GM23338 (cell line): ENCODE results near the gene ARPC2. TPM values are rescaled to one million over a fixed set of nuclear protein-coding genes. Genes with fewer than 3 reads are reported as not detected.

Source experiments
- ATAC-seq: fragments of 200-7000 bp; cut with Tn5 transposase; 3 replicates; pipeline ENCODE4 v1.9.1; 2020
- DNase-seq: peaks from one replicate; pipeline ENCODE4 v3.0.0-alpha.2; 2015; ENCODE audit warnings: low spot score
- H2AFZ ChIP-seq: fragments of 200-600 bp; sonication (generic); 2 replicates; pipeline ENCODE4 v1.8.0; 2016; ENCODE audit warnings: antibody characterized with exemption, mild to moderate bottlenecking, moderate library complexity
- H3F3A ChIP-seq: fragments of 200-600 bp; sonication (generic); replicated peaks from 2 replicates; pipeline ENCODE4 v1.8.0; 2017; ENCODE audit warnings: antibody characterized with exemption, mixed run types, low read depth
- H3K27ac ChIP-seq: fragments of 200-600 bp; sonication (generic); 2 replicates; pipeline ENCODE4 v1.6.1; 2016; ENCODE audit warnings: low read depth
- H3K27me3 ChIP-seq: fragments of 200-600 bp; sonication (generic); 2 replicates; pipeline ENCODE4 v1.8.0; 2016; ENCODE audit warnings: mild to moderate bottlenecking, mixed run types, moderate library complexity; ENCODE audit not compliant: insufficient read depth
- H3K36me3 ChIP-seq: fragments of 200-600 bp; sonication (generic); 2 replicates; pipeline ENCODE4 v1.8.0; 2016; ENCODE audit warnings: mild to moderate bottlenecking; ENCODE audit not compliant: insufficient read depth
- H3K4me1 ChIP-seq: fragments of 200-600 bp; sonication (generic); 2 replicates; pipeline ENCODE4 v1.8.0; 2016; ENCODE audit warnings: mild to moderate bottlenecking, moderate library complexity; ENCODE audit not compliant: insufficient read depth
- H3K4me2 ChIP-seq: fragments of 200-600 bp; sonication (generic); 2 replicates; pipeline ENCODE4 v1.7.1; 2017; ENCODE audit warnings: mixed run types
- H3K4me3 ChIP-seq: fragments of 200-600 bp; sonication (generic); 2 replicates; pipeline ENCODE4 v1.6.1; 2016; ENCODE audit warnings: mixed run types
- H3K79me2 ChIP-seq: fragments of 200-600 bp; sonication (generic); replicated peaks from 2 replicates; pipeline ENCODE4 v1.8.0; 2017; ENCODE audit warnings: mild to moderate bottlenecking; ENCODE audit not compliant: insufficient read depth
- H3K9me2 ChIP-seq: fragments of 200-600 bp; sonication (generic); 2 replicates; pipeline ENCODE4 v1.8.0; 2017; ENCODE audit not compliant: insufficient read depth
- H4K20me1 ChIP-seq: fragments of 200-600 bp; sonication (generic); replicated peaks from 2 replicates; pipeline ENCODE4 v1.8.0; 2017; ENCODE audit warnings: mild to moderate bottlenecking; ENCODE audit not compliant: insufficient read depth
- H3K27ac Mint-ChIP-seq: 2 replicates; pipeline ENCODE4 v1.8.0; 2020; ENCODE audit warnings: inconsistent platforms, mild to moderate bottlenecking, moderate library complexity, mixed read lengths
- H3K27me3 Mint-ChIP-seq: 3 replicates; pipeline ENCODE4 v1.8.0; 2022; ENCODE audit warnings: low read depth, mild to moderate bottlenecking, moderate library complexity, mixed read lengths, inconsistent platforms; ENCODE audit not compliant: insufficient read depth, poor library complexity
- H3K36me3 Mint-ChIP-seq: 3 replicates; pipeline ENCODE4 v1.8.0; 2021; ENCODE audit warnings: low read depth, mild to moderate bottlenecking, inconsistent platforms, moderate library complexity, mixed read lengths
- H3K4me1 Mint-ChIP-seq: 3 replicates; pipeline ENCODE4 v1.8.0; 2020; ENCODE audit warnings: mild to moderate bottlenecking, inconsistent platforms, mixed read lengths
- H3K4me3 Mint-ChIP-seq: 3 replicates; pipeline ENCODE4 v1.8.0; 2021; ENCODE audit warnings: moderate library complexity, mild to moderate bottlenecking, inconsistent platforms, mixed read lengths
- H3K9me3 Mint-ChIP-seq: 3 replicates; pipeline ENCODE4 v1.8.0; 2020; ENCODE audit warnings: moderate library complexity, mild to moderate bottlenecking, inconsistent platforms, mixed read lengths
- CREB1 ChIP-seq: fragments of 250-450 bp; sonication (Bioruptor Pico); IDR thresholded peaks from 2 replicates; pipeline ENCODE4 v1.5.0; 2020; ENCODE audit warnings: low read depth, mild to moderate bottlenecking, moderate library complexity
- CTCF ChIP-seq, 2 experiments: fragments of 200-600 bp in 1 of 2; sonication (generic) in 1 of 2; conservative IDR thresholded peaks; 2 replicates each; pipeline versions ENCODE4 v1.5.1 to v1.6.1; 2016 to 2017; ENCODE audit warnings: antibody characterized with exemption in 2 of 2, low read depth in 2 of 2, mild to moderate bottlenecking in 2 of 2, moderate library complexity in 1 of 2
- ETS1 ChIP-seq: IDR thresholded peaks from 2 replicates; pipeline ENCODE4 v1.6.1; 2016; ENCODE audit warnings: antibody characterized with exemption
- EZH2 ChIP-seq: fragments of 200-600 bp; sonication (generic); IDR thresholded peaks from one replicate; pipeline ENCODE4 v1.8.0; 2017; ENCODE audit warnings: antibody characterized with exemption, mild to moderate bottlenecking, low read depth; ENCODE audit not compliant: unreplicated experiment
- EZH2phosphoT487 ChIP-seq: fragments of 200-600 bp; sonication (generic); IDR thresholded peaks from one replicate; pipeline ENCODE4 v1.8.1; 2018; ENCODE audit warnings: antibody characterized with exemption; ENCODE audit not compliant: unreplicated experiment
- JUNB ChIP-seq: IDR thresholded peaks from one replicate; pipeline ENCODE4 v1.6.1; 2016; ENCODE audit warnings: antibody characterized with exemption; ENCODE audit not compliant: unreplicated experiment
- POLR2AphosphoS5 ChIP-seq: IDR thresholded peaks from 2 replicates; pipeline ENCODE4 v1.6.1; 2016; ENCODE audit warnings: antibody characterized with exemption, low read depth
- STAT1 ChIP-seq: IDR thresholded peaks from one replicate; pipeline ENCODE4 v1.6.1; 2016; ENCODE audit warnings: antibody characterized with exemption; ENCODE audit not compliant: unreplicated experiment
- ZNF114 ChIP-seq: fragments of 250-450 bp; sonication (Bioruptor Pico); IDR thresholded peaks from 2 replicates; pipeline ENCODE4 v1.5.0; 2020; ENCODE audit warnings: mild to moderate bottlenecking, moderate library complexity
- ZNF331 ChIP-seq: fragments of 250-450 bp; sonication (Bioruptor Pico); IDR thresholded peaks from 2 replicates; pipeline ENCODE4 v1.5.0; 2020; ENCODE audit warnings: low read depth, mild to moderate bottlenecking, moderate library complexity
- ZNF462 ChIP-seq: fragments of 250-450 bp; sonication (Bioruptor Pico); IDR thresholded peaks from 2 replicates; pipeline ENCODE4 v1.5.0; 2020; ENCODE audit warnings: mild to moderate bottlenecking, moderate library complexity
- polyA plus RNA-seq: library from polyadenylated mRNA; unstranded; fragments of >200 nt; fragmentation: Nextera tagmentation; extraction: Ambion mirVana; gene quantifications from 2 replicates; pipeline ENCODE4 v1.2.1, GENCODE V29; 2016
- total RNA-seq: library from RNA; depleted of rRNA; stranded (reverse); fragments of >200 nt; shearing (Covaris generic); gene quantifications from 2 replicates; pipeline ENCODE4 v1.2.3, GENCODE V29; 2014

Gene ARPC2
- total and polyA plus RNA-seq, 2 experiments from 2014 or later = 217 to 271 TPM

- Histone ChIP-seq H3K79me2 (peaks cover 4% of the 10 kb centered on the region; the same call in 1 of the 2 replicates), H4K20me1 (peaks cover 33% of the 10 kb centered on the region), H3K4me2 (no peak overlapping the region), H3K27ac (no peak overlapping the region), H3K4me3 (no peak overlapping the region), H3K9me2 (no peaks in the 10 kb centered on the region), H3K36me3 (peaks cover 78% of the 10 kb centered on the region), H3K4me1 (no peaks in the 10 kb centered on the region), H3F3A (0 out of 2 replicates have a peak, but pooled peaks cover 4% of the 10 kb centered on the region), H2AFZ (no peak overlapping the region), H3K27me3 (no peaks in the 10 kb centered on the region)
- Mint-ChIP-seq H3K9me3 (no peaks in the 10 kb centered on the region), H3K4me3 (no peak overlapping the region), H3K36me3 (peaks cover 80% of the 10 kb centered on the region), H3K27ac (no peak overlapping the region), H3K4me1 (no peaks in the 10 kb centered on the region), H3K27me3 (peaks cover 3% of the 10 kb centered on the region)
- no peak for DNase-seq
- ATAC-seq = no peak
- TF ChIP-seq CTCF (conservative IDR thresholded peaks at IDR 0.05; ENCODE audit: low read depth in 2 of 2) (no peak), POLR2AphosphoS5 (no peak), ZNF114 (no peak)
Observed at GRCh38 chr2:218244204-218244603, 27.2 kb downstream of the ARPC2 start.

GRCh38 chr2:218244665-218245064, 27.7 kb downstream of the ARPC2 start:
- H3K36me3 Mint-ChIP-seq = peaks cover 80% of the 10 kb centered on the region
- TF ChIP-seq EZH2 (no peak), POLR2AphosphoS5 (no peak), STAT1 (no peak), JUNB (no peak), CREB1 (CRISPR knock-in tag) (no peak), ZNF114 (no peak), EZH2phosphoT487 (no peak), ETS1 (no peak), ZNF331 (CRISPR knock-in tag) (no peak), ZNF462 (CRISPR knock-in tag) (no peak), CTCF (conservative IDR thresholded peaks at IDR 0.05; ENCODE audit: low read depth in 2 of 2) (no peak)

More at GRCh38 chr2:218244665-218245064, 27.7 kb downstream of the ARPC2 start:
- ATAC-seq (no peak), DNase-seq (no peak)
- Histone ChIP-seq H3K79me2 (peaks cover 4% of the 10 kb centered on the region; the same call in 1 of the 2 replicates), H2AFZ (no peak overlapping the region), H3K4me3 (no peak overlapping the region), H3K9me2 (no peaks in the 10 kb centered on the region), H3K27me3 (no peaks in the 10 kb centered on the region), H3K27ac (no peak overlapping the region), H3F3A (0 out of 2 replicates have a peak, but pooled peaks cover 4% of the 10 kb centered on the region), H4K20me1 (peaks cover 33% of the 10 kb centered on the region), H3K4me2 (no peak overlapping the region), H3K4me1 (no peaks in the 10 kb centered on the region), H3K36me3 (peaks cover 80% of the 10 kb centered on the region)
- H3K9me3 Mint-ChIP-seq = no peaks in the 10 kb centered on the region
- peaks cover 3% of the 10 kb centered on the region for H3K27me3 Mint-ChIP-seq
- H3K4me1 Mint-ChIP-seq = no peaks in the 10 kb centered on the region
- no peak overlapping the region for H3K4me3 Mint-ChIP-seq
- H3K27ac Mint-ChIP-seq = no peak overlapping the region
